Stimulated activated CD8-positive, alpha-beta memory T cell treated with anti-CD3 and anti-CD28 coated beads, Interleukin-7, amount 100 ng/mL, for 1 hour (primary cell): ENCODE results near the gene KDM8.

ENCODE experiments used
- DNase-seq, 2 donors: peaks; one replicate each; pipeline ENCODE4 v3.0.0-alpha.2; 2020; ENCODE audit warnings: low read depth in 2 of 2

KDM8 gene

DNA sequence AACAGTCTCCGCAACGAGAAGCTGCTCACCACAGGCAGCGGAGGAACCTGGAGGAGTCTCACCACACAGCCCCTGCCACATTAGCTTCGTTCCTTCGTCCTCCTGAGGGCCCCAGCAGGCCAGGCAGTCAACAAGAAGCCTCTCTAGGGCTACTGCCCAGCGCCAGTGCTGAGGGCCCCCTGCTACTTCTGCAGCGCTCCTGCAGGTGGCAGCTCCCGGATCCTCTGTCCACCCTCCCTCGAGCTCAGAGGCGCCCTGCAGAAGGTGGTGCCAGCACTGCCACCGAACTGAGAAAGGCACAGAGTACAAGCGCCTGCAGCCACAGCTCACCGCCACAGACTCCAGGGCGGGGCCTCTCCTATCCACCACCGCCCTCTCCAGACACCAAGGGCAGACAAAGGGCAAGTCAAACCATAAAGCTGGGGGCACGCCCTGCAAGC, 27.3 kb downstream of the KDM8 start:
- DNase-seq = peak; percentile 44 to 46

GRCh38 chr16:27231692-27232060, 28.4 kb downstream of the KDM8 start:
- DNase-seq = no peak

- DNase-seq = no peak
Observed at GRCh38 chr16:27232061-27232900, 29.0 kb downstream of the KDM8 start.

GRCh38 chr16:27232901-27233625, 29.7 kb downstream of the KDM8 start:
- no peak for DNase-seq

GRCh38 chr16:27233731-27234130, 30.4 kb downstream of the KDM8 start:
- DNase-seq = no peak

GRCh38 chr16:27234171-27234570, 30.8 kb downstream of the KDM8 start:
- DNase-seq = no peak

DNA sequence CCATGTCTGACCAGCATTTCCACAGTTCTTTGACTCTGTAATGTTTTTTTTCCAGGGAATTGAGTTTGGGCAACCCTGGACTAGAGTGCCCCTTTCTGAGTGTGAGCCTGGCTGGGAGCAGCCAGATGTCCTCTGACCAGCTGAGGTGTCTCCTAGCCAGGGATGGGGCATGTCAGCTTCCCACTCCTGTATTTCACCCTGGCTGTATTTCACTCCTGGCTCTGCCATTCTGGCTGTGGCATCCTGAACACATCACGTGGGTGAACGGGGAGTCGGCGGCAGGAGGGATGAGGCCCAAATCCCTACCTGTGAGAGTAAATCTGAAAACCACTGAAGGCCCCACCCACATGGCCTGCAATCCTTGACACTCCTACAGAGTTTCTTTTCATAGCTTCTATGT, 31.3 kb downstream of the KDM8 start:
- DNase-seq = no peak

DNA sequence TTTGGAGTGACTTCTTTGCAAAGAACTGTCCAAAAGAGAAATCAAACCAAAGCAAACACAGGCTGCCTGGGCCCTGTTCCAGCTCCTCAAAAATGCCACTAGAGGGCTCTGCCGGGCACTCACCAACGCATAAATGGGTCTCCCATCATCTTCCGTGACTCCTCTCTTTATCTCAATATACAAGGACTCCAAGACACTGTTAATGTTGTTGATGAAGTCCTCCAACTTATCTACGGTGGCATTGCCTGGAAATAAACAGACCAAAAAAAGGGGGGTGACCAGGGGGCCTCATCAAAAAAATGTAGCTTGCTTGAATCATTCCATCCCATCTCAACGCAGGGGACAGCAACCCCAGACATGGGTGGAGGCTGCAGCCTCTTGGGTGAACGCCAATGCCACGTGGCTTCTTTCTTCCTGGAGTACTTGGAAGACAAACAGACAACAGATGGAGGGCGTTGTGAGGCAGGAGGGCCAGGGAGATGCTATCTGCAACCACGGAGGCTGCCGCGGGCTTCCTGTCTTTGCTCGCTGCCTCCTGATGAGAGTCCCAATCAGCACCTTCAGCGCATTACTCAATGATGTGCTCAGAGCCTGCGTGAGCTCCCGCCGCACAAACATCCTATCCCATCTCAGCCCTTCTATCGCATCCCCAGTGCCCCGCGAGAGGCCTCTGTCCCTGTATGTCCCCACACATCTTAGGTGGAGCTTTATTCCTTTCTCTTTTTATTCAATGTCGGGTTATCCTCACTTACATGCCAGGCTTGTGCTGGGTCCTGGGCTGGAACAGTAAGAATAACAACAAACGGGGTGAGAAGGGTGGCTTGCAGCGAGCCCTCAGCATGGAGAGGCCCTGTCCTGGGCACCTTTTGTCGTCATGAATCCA, 32.0 kb downstream of the KDM8 start:
- DNase-seq = peak; percentile 72 to 76

DNA sequence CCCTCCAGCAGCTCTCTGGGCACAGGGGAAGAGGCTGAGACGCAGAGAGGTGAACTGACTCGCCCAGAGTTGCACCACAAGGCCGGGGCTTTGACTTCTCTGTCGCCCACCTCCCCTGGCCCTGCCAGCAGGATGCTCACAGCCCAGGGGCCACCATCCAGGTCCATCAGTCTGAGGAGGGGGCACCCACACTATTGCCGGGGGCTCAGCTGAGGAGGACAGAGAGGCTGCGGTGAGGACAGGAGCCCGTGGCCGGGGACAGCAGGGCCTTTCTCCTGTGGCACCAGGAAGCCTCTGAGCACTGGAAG, 32.6 kb downstream of the KDM8 start:
- no peak for DNase-seq

GRCh38 chr16:27236635-27237218, 33.4 kb downstream of the KDM8 start:
- DNase-seq = no peak

- DNase-seq = peak; percentile 45 to 58
Observed at GRCh38 chr16:27237219-27238015, 34.1 kb downstream of the KDM8 start.

DNA sequence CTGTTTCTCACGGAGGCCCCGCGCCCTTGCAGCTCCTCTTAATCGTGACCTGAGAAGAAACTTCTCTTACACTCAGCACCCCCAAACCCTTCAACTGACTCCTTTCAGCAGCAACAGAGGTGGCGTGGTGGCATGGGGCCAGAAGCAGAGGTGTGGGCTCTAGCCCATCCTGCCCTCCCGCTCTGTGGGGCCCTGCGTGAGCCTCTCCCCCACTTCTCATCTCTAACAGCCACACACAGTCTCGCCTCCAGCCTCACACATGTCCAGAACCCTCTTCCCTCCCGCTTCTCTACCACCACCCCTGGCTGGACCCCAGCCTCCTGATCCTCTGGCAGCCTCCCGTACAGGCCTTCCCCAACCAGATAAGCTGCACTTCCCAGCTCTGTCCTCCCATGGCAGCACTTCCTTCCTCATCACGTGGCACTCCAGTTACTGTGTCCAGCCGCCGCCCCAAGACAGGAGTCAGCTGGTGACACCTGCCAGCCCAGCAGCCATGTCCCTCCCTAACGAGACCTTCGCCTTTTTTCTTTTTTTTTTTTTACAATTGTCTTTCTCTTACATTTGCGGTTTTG, 34.8 kb downstream of the KDM8 start:
- no peak for DNase-seq

DNA sequence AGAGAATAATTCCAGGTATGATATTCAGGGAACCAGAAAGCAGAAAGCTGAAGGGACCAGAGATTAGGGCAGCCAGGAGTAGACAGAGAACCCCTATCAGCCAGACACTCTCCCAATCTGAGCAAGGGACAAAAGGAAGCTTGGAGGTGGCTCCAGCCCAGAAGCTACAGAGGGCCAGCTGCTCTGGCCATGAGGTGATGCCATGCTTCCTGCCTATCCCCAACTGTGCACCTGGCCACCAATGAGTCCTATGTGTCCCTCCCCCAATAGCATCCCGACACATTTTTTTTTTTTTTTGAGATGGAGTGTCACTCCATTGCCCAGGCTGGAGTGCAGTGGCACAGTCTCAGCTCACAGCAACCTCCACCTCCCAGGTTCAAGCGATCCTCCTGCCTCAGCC, 35.3 kb downstream of the KDM8 start:
- no peak for DNase-seq

DNA sequence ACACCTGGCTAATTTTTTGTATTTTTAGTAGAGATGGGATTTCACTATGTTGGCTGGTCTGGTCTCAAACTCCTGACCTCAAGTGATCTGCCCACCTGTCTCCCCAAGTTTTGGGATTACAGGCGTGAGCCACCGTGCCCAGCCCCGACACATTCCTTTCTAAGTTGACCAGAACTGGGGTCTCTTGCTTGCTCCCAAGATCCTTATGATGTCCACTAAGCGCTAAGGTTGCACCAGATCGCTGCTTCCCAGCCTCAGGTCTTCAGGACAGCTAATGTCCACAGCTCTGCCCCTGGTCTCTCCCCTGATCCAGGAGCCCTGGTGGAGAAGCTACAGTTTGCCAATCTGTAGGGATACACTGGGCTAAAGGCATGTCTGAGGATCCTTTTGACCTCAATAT, 35.7 kb downstream of the KDM8 start:
- no peak for DNase-seq

- DNase-seq = no peak
Observed at GRCh38 chr16:27239906-27240655, 36.8 kb downstream of the KDM8 start.

- no peak for DNase-seq
Observed at GRCh38 chr16:27240948-27241531, 37.7 kb downstream of the KDM8 start.

DNA sequence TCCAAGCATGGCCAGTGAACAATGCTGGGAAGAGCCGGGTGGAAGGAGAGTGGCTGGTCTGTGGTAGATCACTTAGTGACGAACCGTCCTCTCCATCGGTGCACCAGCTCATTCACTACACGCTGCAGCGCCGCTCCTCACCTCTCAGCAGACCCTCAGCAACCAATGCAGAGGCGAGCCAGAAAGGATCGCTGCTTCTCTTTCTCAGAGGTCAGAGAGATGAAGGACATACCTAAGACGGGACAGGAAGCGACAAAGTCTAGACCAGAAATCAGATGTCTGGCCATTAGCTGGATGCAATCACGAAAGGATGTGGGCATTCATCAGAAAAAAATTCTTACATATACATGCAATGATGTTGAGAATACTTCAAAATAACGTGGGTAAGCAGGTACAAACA, 38.3 kb downstream of the KDM8 start:
- DNase-seq = no peak

GRCh38 chr16:27242398-27242797, 39.1 kb downstream of the KDM8 start:
- no peak for DNase-seq

GRCh38 chr16:27242868-27243590, 39.7 kb downstream of the KDM8 start:
- no peak for DNase-seq
